Measurements from ENCODE around the gene CEP57. TPM values are rescaled to one million over a fixed set of nuclear protein-coding genes. Genes with fewer than 3 reads are reported as not detected.

The CEP57 gene
- total and polyA plus RNA-seq, 2 of the 4 experiments (the other 2 are of a cell fraction): 14.5 to 30.5 TPM

DNA sequence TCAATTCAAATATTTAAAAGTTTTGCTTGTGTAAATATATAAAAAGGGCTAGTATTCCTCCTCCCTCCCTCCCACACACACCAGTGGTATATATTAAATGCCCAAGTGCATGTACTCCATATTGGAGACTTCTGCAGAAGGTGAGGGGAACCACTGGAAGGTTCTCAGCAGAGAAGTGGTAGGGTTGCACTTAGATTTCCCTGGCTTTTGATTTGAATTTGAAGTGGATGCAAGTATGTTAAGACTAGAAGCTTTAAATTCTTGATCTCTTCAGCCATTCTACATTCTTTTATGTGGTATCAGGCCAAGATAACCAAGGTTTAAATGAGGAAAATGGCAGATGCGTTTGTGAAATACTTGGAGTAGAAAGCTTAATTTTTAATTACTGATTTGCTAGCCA is 43.1 kb downstream of the CEP57 start:
- Histone ChIP-seq H2AK5ac (ENCODE audit: low read depth, low read length) (no peak overlapping the region; the same call in 1 of the 2 replicates), H3K9me1 (ENCODE audit: insufficient read depth, low read length) (peaks cover 3% of the 10 kb centered on the region), H3K27me3 (ENCODE audit: control insufficient read depth, insufficient read depth, low read length) (no peaks in the 10 kb centered on the region), H3K4me3 (ENCODE audit: insufficient read depth, low read depth, low read length) (no peak overlapping the region), H3K27ac (ENCODE audit: insufficient read depth, low read length) (no peak overlapping the region), H3K18ac (ENCODE audit: low read depth, low read length) (peak overlapping the region; percentile 5; the same call in 1 of the 2 replicates), H2BK120ac (ENCODE audit: low read depth, low read length) (peak overlapping the region; percentile 56; the same call in 1 of the 2 replicates), H3K9me3 (ENCODE audit: control insufficient read depth, insufficient read depth, low read length) (no peaks in the 10 kb centered on the region), H2BK15ac (ENCODE audit: low read depth, low read length) (peak overlapping the region; percentile 6; the same call in 1 of the 3 replicates), H2BK5ac (ENCODE audit: low read depth, low read length, poor library complexity, severe bottlenecking) (peak overlapping the region; percentile 92), H3K4ac (ENCODE audit: low read depth, low read length) (0 out of 2 replicates have a peak overlapping the region, but pooled peaks have one; percentile 44), H3K79me1 (ENCODE audit: low read depth in 1 of 2, low read length in 2 of 2) (peaks cover 2 to 7% of the 10 kb centered on the region in 2 experiments; a peak in 1 of 4 replicates), H3K23ac (ENCODE audit: low read depth, low read length) (no peak overlapping the region), H4K8ac (ENCODE audit: low read depth in 2 of 2, low read length in 2 of 2) (peak overlapping the region in 1 of 2 experiments; percentile 61; a peak in 1 of 4 replicates), H3K9ac (ENCODE audit: low read depth, low read length) (no peak overlapping the region), H2AFZ (replicated peaks; ENCODE audit: low read length, poor library complexity) (no peak overlapping the region), H2AK9ac (replicated peaks; ENCODE audit: low read depth, low read length, poor library complexity) (no peak overlapping the region), H3K14ac (replicated peaks; ENCODE audit: low read depth, low read length) (no peak overlapping the region), H4K20me1 (ENCODE audit: insufficient read depth, low read length) (peaks cover 3% of the 10 kb centered on the region; the same call in 1 of the 2 replicates), H4K91ac (ENCODE audit: insufficient read depth, low read depth, low read length) (no peak overlapping the region), H3K56ac (ENCODE audit: extremely low read depth, insufficient read depth, low read length) (no peak overlapping the region), H2BK20ac (ENCODE audit: low read depth, low read length) (peak overlapping the region; percentile 49; the same call in 1 of the 2 replicates), H3K36me3 (ENCODE audit: control insufficient read depth, insufficient read depth, low read length) (peaks cover 9% of the 10 kb centered on the region), H4K5ac (ENCODE audit: low read depth, low read length) (no peak overlapping the region), H3K4me2 (ENCODE audit: low read depth, low read length) (no peak overlapping the region), H3K4me1 (ENCODE audit: control insufficient read depth, insufficient read depth, low read length) (peaks cover 16% of the 10 kb centered on the region)
- CTCF ChIA-PET: no interaction called here
- intact Hi-C loops (cut with micrococcal nuclease): loop anchor here (2.0 to 5.0 kb wide), 2 partner anchors 43 to 404 kb away; partner anchors contain the start of gene CEP57
- POLR2A ChIA-PET (ENCODE audit: unreplicated experiment): no interaction called here
- ATAC-seq (ENCODE audit: low read depth) (no peak), DNase-seq (no peak)
- in situ Hi-C loops (cut with MboI; ENCODE audit: low sequenced_read_pairs): no loop called here
- no CpG with 5 or more reads among the region's 1 CpG for WGBS, 2 experiments (ENCODE audit: extremely low coverage in 2 of 2, insufficient read length in 1 of 2)
- dilution Hi-C loops (cut with HindIII; ENCODE audit: low sequenced_read_pairs, unreplicated experiment): no loop called here
- no peak for TF ChIP-seq MAZ (IDR thresholded peaks at IDR 0.05; ENCODE audit: borderline replicate concordance, low read depth, low read length)
- no peak for TF ChIP-seq NFE2L2 (IDR thresholded peaks at IDR 0.05; ENCODE audit: low read depth, low read length)
- no peak for TF ChIP-seq CEBPB (IDR thresholded peaks at IDR 0.05; ENCODE audit: low read depth, low read length)
- no peak for TF ChIP-seq RCOR1 (IDR thresholded peaks at IDR 0.05; ENCODE audit: insufficient replicate concordance, low read length)
- no peak for TF ChIP-seq FOS (IDR thresholded peaks at IDR 0.05; ENCODE audit: low read depth, low read length)
- TF ChIP-seq MXI1 (IDR thresholded peaks at IDR 0.05; ENCODE audit: borderline replicate concordance, low read depth, low read length): no peak
- no peak for TF ChIP-seq MAFK (IDR thresholded peaks at IDR 0.05; ENCODE audit: low read depth, low read length)
- TF ChIP-seq BHLHE40 (IDR thresholded peaks at IDR 0.05; ENCODE audit: low read depth, low read length): no peak
- TF ChIP-seq, protein P1, sequence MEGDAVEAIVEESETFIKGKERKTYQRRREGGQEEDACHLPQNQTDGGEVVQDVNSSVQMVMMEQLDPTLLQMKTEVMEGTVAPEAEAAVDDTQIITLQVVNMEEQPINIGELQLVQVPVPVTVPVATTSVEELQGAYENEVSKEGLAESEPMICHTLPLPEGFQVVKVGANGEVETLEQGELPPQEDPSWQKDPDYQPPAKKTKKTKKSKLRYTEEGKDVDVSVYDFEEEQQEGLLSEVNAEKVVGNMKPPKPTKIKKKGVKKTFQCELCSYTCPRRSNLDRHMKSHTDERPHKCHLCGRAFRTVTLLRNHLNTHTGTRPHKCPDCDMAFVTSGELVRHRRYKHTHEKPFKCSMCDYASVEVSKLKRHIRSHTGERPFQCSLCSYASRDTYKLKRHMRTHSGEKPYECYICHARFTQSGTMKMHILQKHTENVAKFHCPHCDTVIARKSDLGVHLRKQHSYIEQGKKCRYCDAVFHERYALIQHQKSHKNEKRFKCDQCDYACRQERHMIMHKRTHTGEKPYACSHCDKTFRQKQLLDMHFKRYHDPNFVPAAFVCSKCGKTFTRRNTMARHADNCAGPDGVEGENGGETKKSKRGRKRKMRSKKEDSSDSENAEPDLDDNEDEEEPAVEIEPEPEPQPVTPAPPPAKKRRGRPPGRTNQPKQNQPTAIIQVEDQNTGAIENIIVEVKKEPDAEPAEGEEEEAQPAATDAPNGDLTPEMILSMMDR (conservative IDR thresholded peaks at IDR 0.05; ENCODE audit: low read depth, low read length): no peak
- no peak for TF ChIP-seq RAD21 (IDR thresholded peaks at IDR 0.05; ENCODE audit: low read length)
- no peak for TF ChIP-seq CHD1 (IDR thresholded peaks at IDR 0.05; ENCODE audit: low read depth, low read length)
- TF ChIP-seq, protein P2, sequence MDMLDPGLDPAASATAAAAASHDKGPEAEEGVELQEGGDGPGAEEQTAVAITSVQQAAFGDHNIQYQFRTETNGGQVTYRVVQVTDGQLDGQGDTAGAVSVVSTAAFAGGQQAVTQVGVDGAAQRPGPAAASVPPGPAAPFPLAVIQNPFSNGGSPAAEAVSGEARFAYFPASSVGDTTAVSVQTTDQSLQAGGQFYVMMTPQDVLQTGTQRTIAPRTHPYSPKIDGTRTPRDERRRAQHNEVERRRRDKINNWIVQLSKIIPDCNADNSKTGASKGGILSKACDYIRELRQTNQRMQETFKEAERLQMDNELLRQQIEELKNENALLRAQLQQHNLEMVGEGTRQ (IDR thresholded peaks at IDR 0.05; ENCODE audit: low read depth, low read length): no peak
- no peak for TF ChIP-seq SMC3 (IDR thresholded peaks at IDR 0.05; ENCODE audit: low read depth, low read length)
- TF ChIP-seq, protein P3, sequence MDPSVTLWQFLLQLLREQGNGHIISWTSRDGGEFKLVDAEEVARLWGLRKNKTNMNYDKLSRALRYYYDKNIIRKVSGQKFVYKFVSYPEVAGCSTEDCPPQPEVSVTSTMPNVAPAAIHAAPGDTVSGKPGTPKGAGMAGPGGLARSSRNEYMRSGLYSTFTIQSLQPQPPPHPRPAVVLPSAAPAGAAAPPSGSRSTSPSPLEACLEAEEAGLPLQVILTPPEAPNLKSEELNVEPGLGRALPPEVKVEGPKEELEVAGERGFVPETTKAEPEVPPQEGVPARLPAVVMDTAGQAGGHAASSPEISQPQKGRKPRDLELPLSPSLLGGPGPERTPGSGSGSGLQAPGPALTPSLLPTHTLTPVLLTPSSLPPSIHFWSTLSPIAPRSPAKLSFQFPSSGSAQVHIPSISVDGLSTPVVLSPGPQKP (IDR thresholded peaks at IDR 0.05; ENCODE audit: borderline replicate concordance, low read depth, low read length): no peak
- no peak for TF ChIP-seq POLR2A (IDR thresholded peaks at IDR 0.05; ENCODE audit: low read depth, low read length)
- no peak for TF ChIP-seq RFX5 (IDR thresholded peaks at IDR 0.05; ENCODE audit: low read depth, low read length)
- BruUV-seq (replicated peaks): no TSS peak

Measured in IMR-90 (cell line).